Measurements from ENCODE around the gene PRPF18. TPM values are rescaled to one million over a fixed set of nuclear protein-coding genes. Genes with fewer than 3 reads are reported as not detected.

The PRPF18 gene
- total RNA-seq, 1 donor from 2014 or later: 44.5 TPM

DNA sequence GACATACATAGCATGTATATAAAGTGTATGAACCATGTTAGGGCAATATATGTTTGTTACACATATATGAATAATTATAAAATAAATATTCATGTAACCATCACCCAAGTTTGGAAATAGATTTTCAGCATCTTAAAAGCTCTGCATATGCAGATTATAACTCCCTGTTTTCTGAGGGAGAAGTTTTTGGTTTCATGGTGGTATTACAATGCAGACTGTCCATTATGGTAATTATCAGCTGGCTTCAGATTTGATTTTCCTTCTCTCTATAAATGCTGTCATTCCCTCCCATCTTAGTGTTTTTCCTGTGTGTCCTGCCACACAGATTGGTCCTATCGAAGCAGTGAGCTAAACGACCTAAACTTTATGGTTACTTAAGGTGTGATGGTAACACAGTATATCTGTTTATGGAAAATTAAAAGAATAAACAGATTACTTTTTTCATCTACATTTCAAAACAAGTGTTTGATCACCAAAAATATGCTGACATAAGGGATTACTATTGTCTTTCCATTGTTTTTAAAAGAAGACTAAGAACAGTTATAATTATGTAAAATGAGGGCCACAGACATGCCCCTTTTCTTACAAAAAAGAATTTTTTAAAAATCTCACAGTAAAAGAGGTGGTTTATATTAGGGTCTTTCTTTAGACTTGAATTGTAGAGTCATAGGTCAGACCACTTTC lies 17.7 kb downstream of the PRPF18 start:
- no peak for DNase-seq

DNA sequence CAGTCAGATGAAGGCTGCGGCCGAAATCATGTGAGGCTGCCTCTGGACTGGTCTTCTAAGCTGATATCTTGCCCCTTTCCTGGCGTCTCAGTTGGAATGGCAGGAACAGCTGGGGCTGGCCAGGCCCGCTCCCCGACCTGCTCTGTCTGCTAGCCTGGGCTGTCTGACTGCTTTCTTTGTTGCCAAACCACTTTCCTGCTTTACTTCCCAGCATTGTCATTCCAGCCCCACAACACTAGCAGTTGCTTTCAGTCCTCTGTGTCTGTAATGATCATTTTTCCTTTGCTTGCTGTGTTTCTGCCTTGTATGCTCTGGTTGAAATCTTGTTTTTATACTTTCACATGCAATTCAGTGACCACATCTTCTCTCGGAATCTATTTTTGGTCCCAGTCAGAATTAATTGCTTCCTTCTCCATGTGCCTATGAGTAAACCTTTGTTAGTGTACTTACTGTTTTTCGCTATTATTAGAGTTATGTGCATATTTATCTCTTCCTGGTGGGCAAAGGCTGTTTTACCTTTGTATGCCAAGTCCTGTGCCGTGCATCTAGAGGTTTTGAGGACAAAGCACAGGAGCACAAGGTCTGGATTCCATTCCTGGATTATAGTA lies 21.6 kb downstream of the PRPF18 start:
- peak; percentile 93 for DNase-seq

DNA sequence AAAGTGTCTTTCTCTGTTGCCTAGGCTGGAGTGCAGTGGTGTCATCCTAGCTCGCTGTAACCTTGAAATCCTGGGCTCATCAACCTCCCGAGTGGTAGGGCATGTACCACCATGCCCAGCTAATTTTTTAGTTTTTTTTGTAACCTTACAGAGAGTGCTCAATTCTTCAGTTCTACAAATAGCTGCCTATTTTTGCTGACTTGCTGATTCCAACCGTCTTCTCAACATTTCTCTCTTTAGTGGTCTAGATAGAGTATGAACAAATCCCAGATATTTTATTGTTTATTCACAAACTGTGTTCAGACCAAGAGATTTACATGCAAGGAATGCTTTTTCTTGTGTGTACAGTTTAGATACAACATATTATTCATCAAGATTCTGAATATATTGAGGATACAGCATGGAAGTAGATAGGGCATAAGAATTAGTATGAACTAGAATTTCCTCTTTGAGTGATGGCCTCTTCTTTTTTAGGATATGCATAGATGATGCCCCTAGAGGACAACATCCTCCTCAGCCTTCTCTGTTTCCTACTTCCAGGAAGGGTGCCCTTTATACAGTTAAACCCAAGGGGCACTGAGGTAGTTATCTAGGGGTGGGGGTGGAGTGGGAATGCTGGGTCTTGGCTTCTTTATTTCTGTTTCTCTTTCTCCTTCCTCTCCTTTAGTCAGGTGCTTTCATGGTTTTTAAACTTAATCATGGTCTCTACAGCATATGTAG lies 26.0 kb downstream of the PRPF18 start:
- DNase-seq: no peak

DNA sequence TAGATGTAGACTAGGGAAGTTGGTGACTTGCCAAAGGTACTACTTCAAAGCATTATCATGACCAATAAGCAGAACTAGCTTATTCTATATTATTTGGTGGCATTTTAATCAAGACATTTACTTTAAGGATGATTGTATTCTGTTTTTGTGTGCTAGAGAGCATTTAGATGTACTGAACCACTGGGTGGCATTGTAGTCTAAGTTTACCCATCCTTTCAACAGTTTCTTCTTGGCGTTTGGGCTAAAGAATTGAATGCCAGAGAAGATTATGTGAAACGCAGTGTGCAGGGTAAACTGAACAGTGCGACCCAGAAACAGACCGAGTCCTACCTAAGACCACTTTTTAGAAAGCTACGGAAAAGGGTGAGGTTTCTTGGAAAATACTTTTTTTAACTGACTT lies 26.8 kb downstream of the PRPF18 start:
- DNase-seq: peak; percentile 86

DNA sequence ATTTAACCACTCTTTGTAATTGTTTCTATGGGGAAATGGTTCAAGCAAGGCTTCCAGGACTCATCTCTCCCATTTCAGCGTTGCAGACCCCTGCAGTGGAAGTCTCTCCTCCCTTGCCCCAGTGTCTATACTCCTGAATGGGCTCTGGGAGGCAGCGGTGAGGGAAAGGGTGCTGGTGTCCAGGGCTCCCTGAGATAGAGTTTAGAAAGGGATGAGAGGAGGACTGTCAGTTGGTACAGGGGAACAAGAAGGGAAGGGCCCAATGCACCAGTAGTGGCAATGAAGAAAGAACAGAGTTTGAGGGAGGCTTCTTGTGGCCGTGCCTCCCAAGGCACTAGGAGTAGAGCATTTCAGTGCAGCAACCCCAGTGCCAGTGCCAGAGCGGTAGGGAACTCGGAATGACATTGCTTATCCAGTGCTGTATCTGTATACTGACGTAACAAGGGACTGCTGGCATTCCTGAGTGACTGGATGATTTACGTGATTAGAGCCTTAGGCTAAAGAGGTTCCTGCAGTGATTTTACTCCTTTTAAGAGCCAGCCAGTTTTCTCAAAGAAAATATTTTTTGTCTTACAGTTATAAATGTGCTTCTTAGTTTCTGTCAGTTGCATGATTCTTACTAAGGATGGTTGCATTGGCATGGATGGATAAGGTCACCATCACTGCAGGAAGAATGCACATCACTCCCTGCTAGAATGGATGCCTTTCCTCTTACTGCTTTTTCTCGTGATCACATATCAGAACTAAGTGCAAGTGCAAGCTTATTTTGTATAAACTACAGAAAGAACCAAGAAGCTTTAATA lies 28.0 kb downstream of the PRPF18 start:
- no peak for DNase-seq

DNA sequence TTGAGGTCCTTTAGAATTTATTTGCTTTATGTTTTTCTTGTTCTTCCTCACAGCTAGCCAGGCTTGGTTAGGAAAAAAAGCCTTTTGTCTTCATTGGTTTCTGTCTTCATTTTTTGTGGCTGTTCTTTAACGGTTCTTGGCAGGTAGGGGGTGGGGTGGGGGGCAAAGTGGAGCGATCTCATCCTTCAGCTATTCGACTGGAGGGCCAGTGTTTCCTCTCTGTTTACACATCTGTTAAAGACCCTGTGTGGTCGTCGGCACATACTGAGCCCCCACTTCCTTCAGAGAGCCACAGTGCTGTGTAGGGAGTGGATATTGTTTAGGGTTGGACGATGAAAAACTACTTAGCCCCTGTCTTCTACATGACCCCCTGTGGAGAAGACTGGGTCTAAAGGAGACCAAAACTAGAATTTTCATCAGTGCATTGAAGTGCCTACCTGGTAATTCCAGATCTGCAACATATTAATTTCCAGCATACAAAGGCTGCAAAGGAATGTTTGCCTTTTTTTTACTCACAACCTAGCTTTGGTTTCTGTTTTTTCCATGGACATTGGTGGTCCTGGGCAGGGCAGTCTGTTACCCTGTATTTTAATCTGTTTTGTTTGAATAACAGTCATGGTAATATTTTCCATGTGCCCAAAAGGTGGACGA lies 29.0 kb downstream of the PRPF18 start:
- no peak for DNase-seq

DNA sequence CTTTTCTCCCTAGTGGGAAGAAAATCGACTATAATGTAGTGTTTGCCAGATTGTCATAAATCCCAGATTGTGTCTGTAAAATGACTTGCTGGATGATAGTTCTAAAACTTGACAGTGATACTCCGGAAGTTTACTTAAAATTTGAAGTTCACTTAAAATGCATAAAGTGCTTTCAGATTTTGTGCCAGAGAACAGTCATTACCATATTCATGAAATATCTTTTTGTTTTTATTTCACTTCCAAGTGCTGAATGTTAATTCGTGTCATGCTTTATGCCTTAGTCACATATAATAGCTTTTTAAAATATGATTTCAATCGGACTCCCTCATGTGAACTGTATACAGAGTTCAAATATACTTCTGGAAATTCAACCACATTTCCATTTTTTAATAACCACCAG lies 30.4 kb downstream of the PRPF18 start:
- DNase-seq: peak; percentile 52

DNA sequence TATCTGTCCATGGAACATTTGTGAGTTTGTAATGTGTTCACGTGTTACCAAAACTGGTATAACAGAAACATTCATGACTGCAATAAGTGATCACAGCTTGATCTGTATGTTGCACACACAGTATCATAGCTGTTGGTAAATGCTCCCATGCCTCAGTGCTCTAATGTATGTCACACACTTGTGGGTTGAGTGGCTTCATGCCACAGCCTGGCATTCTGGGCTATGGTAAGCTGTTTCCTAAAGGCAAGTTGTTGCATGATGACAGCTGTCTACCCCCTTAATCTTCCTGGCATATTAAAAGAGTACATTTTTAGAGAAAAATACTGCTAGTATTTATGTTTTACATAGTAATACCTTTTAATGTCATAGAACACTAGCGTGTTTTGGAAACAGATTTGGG lies 35.2 kb downstream of the PRPF18 start:
- no peak for DNase-seq

DNA sequence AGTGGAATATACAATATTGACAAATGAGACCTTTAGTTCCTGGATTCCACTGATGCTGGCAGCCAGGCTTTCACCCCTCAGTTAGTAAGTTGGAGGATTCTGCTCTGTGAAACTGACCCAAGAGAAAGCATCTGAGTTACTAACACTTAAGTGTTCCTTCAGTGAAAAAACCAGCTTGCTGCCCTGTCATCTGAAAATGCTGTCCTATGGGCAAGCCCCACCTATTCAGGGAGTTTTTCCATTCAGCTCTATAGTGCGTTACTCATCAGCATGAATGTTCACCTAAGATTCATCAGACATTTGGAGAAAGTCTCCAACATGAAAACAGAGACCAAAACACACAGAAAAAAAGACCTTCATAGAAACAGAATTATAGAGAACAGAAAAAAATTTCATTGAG lies 37.9 kb downstream of the PRPF18 start:
- DNase-seq: no peak

DNA sequence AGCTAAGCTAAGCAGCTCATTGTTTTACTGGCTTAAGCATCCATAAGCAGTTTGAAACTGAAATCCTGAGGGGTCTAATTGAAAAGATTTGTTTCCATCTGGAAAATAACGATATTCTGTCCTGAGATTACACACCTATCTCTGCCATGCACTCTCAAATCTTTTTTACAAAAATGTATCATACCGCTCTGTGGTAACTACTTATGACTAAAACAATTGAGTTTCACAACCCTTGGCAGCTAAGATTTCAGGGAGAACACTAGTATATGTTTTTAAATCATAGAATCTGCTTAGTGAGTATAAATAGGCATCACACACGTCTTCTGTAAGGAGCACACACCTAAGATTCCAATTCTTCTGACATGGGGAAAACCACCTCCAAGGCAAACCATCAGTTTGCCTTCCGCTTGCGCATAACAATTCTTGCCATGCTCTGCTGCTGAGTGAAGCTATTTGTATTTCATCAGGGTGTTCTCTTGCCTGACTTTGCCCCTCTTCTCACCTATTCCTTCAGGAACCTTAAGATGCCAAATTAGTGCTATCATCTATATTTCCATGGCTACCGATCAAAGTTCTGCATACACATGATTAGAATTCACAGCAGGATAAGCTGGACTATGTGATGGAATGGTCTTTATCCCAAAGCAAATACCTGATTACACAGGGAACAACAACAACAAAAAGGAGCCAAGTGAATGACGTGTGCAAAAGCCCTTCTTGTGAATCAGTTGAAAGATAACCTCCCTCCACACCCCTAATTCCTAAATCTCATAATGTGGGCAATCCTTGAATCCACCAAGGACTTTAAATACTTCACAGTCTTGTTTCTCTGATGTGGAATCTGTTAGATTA lies 40.9 kb downstream of the PRPF18 start:
- DNase-seq: no peak

DNA sequence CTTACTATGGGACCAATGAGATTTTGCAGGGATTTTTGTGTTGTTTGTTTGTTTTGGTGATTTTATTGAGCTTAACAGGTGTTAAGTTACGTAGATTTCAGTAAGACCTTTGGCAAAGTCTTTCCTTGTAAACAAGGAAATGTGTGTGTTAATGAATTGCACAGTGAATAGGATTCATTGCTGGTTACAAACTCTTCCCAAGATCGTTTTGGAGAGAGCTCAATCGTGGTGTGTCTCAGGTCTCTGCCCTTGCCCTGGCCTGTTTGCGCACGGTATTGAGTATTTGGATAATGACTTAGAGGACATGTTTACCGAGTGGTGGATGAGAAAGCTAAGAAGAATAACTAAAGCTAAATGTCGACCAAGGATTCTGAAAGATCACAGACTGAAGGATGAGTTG lies 41.9 kb downstream of the PRPF18 start:
- no peak for DNase-seq

DNA sequence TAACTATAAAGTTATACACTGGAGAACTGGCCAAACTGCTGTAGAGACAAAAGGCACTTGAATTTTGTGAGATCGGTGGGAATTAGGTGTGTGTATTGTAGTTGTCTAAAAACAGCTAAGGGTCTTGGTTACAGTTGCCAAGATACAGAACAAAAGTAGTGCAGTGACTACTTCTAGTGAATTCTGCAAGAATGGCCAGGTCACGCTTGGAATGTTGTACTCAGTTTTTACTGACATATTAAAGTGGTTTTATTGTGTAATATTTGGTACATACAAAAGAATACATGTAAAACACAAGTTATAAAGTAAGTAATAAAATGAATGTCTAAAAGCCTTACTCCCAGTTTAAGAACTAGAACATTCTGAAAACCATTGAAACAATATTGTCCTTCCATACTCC lies 42.4 kb downstream of the PRPF18 start:
- peak; percentile 47 for DNase-seq

DNA sequence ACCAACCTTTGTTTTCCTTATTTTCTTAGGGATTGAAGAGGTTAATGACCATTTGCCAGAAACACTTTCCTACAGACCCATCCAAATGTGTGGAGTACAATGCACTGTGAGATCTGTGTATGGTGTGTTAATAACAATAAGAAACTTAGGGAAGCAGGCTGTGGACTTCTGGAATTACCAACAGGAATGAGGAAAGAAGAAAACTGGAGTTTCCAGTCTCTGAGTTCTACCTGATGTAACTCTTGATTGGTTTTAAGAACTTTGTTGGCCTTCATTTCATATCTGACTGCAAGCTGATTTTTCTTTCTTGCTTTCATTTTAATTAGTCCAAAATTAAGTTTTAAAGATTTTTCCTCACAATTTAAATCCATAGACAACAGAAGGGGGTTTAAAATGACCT lies 43.5 kb downstream of the PRPF18 start:
- DNase-seq: no peak

DNA sequence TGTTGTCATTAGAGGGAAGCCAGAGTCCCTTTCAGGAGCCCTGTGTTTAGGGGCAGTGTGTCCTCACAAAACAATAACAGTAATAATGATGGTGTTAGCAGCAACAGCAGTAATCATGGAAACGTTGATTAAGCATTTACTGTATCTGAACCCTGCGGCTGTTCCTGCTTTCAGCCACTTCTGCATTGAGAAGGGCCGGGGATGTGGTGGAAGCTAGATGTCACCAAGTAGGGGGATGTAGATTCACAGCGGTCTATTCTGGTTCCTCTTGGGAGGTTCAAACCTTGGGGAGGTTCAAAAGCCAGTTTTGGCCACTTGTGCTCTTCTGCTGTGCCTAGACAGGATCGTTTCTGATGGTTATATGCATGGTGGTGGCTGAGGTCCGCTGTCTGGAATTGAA lies 44.8 kb downstream of the PRPF18 start:
- no peak for DNase-seq

DNA sequence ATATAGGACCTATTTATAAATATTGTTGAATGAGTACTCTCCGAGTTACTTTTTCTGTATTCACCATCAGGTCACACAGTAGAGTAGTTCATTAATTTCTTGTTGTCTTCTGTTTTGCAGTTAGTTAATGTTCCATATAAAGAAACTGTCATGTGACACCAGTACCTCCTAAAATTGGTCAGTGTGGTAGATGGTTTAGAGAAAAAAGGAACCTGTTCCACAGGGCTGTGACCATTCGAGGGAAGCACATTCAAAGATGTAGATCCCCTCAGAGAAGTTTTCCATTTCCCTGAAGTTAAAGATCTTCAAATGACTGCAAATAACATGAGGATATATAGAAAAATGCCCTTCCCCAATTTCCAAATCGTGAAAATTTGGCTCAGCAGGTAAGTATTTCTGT lies 45.7 kb downstream of the PRPF18 start:
- no peak for DNase-seq

DNA sequence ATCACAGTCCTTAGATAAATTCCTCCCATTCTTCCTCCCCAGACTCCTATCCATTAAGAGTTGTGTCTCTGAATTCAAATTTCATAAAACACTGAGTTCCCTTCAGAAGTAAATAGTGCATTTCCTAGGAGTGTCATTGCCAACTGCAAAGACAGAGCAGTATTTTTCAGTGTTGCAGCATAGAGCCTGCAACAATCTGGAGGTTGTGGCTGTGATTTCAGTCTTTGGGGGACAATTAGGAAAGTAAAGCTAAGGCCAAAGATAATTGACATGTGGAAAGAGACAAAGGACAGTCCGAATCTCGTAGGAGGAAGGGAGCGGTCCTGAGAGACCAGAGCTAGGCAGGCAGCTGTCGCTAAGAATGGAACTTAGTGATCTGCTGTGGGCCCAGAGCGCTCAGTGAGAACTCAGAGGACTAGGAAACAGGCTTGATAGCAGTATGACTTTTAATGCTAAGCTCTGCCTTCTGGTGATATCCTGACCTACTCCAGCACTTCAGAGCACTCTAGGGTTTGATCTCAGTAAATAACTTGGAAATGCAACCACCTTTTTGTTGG lies 46.2 kb downstream of the PRPF18 start:
- peak; percentile 84 for DNase-seq

DNA sequence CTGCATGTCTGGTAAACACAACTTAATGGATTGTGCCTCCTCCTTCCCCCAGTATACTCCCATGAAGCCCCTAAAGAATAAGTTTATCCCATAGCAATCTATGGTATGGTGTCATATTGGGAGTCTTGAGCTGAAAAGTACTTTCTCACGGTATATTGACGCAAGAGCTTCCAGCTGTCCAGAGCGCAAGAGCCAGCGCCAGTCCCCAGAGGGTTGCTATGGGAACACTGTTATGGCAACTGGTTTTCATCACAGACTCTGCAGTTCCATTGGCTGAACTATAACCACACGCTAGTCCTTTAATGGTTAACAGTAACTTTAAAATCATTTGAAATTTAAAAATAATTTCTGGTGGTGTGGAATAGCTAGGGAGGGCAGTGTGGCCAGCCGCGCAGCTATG lies 46.9 kb downstream of the PRPF18 start:
- peak; percentile 98 for DNase-seq

DNA sequence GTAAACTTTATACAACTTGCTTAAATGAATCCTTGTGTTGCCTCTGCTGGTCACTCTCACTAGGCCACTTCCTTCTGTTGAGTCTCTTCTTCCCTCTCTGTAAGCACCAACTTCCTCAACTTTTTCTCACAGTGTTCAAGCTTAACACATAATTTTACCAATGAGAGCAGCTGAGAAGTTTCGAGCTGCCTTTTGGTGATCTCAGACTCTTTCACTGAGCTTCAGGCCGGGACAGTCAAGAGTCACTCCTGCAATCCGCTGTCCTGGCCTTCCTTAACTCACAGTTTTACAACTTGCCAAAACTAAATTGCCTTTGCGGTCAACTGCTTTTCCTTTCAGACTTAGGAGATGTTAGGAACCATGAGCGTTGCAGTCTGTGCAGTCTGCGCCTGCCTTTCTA lies 47.4 kb downstream of the PRPF18 start:
- DNase-seq: peak; percentile 79

DNA sequence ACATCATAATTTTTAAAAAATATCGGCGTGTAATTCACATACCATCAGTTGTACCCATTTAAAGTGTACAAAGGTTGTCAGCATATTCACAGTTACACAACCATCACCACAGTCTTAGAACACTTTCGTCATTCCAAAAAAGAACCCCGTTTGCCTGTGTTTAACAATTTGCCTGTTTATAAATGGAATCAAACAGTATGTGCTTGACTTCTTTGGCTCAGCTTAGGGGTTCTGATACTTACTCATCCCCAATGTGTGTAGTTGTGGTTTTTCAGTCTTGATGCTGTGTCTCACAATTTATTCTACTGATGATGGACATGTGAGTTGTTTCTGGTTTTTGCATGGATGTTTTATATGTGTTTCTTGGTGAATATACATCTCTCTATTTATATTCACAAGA lies 50.0 kb downstream of the PRPF18 start:
- no peak for DNase-seq

DNA sequence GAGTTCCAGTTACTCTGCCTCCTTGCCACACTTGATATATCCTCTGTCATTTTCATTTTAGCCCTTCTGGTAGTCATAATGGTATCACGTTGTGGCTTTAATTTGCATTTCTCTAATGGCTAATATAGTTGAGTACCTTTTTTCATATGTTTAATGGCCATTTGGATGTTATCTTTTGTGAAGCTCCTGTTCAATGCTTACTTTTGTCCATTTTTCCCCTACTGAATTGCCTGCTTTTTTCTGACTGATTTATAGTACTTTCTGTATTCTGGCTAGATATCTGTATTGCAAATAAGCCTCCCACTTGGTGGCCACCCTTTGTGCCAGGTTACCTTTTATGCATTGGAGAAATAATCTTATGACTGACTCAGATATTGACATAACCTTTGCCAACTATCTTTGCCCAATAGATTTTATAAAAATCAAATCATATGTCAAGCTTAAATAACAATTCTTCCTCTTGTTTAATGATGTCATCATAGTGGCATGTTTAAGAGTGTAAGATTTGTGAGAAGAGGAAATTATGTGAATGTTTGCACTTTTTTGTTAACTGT lies 50.6 kb downstream of the PRPF18 start:
- DNase-seq: no peak

DNA sequence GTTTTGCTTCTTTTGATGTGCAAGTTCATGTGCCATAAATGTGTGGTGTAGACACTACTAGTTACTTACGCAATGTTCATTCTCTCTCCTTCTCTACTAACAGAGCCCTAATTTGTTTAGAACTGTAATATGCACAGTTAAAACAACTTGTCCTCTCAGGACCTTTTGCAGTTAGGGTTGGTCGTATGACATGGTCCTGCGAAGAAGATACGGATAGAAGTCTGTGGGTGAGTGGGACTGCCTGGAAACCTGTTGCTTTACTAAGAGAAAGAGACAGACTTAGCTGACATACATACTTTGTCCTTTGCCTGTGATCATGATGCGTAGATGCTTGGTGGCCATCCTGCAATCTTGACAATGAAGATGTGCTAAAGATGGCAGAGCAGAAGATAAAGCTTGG lies 51.1 kb downstream of the PRPF18 start:
- DNase-seq: no peak
